Adipose tissue (tissue), 3 donors: ENCODE measurements around the gene ZFYVE9. TPM values are rescaled to one million over a fixed set of nuclear protein-coding genes. Genes with fewer than 3 reads are reported as not detected.
"Not testable (repeated sequence)": the region's sequence is repeated elsewhere in the genome, so short reads cannot be mapped to it uniquely, and the experiment has no call there.

Experiments
- H3K27ac ChIP-seq: one replicate; pipeline ENCODE4 v1.5.1; 2013; ENCODE audit warnings: low read depth, low read length
- WGBS, 3 donors: extraction: QIAGEN DNeasy Blood & Tissue Kit; methylation state at CpG; one replicate each; pipeline ENCODE4 v1.1.7; 2013; 5-methylcytosine and 5-hydroxymethylcytosine counted together
- polyA plus RNA-seq, 3 donors: library from polyadenylated mRNA; stranded (reverse); fragments of 200-250 nt; gene quantifications; one replicate each; pipeline ENCODE4 v1.2.3, GENCODE V29; 2013
- donor health status: healthy with polysubstance abuse.
- donor health status: Bipolar disorder and iron deficiency.
- donor health status: healthy.

ZFYVE9 gene, protein sequence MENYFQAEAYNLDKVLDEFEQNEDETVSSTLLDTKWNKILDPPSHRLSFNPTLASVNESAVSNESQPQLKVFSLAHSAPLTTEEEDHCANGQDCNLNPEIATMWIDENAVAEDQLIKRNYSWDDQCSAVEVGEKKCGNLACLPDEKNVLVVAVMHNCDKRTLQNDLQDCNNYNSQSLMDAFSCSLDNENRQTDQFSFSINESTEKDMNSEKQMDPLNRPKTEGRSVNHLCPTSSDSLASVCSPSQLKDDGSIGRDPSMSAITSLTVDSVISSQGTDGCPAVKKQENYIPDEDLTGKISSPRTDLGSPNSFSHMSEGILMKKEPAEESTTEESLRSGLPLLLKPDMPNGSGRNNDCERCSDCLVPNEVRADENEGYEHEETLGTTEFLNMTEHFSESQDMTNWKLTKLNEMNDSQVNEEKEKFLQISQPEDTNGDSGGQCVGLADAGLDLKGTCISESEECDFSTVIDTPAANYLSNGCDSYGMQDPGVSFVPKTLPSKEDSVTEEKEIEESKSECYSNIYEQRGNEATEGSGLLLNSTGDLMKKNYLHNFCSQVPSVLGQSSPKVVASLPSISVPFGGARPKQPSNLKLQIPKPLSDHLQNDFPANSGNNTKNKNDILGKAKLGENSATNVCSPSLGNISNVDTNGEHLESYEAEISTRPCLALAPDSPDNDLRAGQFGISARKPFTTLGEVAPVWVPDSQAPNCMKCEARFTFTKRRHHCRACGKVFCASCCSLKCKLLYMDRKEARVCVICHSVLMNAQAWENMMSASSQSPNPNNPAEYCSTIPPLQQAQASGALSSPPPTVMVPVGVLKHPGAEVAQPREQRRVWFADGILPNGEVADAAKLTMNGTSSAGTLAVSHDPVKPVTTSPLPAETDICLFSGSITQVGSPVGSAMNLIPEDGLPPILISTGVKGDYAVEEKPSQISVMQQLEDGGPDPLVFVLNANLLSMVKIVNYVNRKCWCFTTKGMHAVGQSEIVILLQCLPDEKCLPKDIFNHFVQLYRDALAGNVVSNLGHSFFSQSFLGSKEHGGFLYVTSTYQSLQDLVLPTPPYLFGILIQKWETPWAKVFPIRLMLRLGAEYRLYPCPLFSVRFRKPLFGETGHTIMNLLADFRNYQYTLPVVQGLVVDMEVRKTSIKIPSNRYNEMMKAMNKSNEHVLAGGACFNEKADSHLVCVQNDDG (N-terminal part only)
- polyA plus RNA-seq: 10 to 100 TPM in 2 of 3 donors, 1 to 10 TPM in 1; 7.4 to 13.4 (median 10.1) TPM

- 1% methylated on average over 35 to 72 of the region's 72 CpGs for WGBS, 3 donors
- H3K27ac ChIP-seq: peak within 1 kb of the TSS; percentile 83
Measured at GRCh38 chr1:52141513-52142219, at the start of gene ZFYVE9. TSS of gene ZFYVE9 (plus strand) at chr1:52142089. CDS start at chr1:52233207, 91,118 bp downstream.

GRCh38 chr1:52094300-52094699 is 47.6 kb upstream of the ZFYVE9 start:
- WGBS, 3 donors: 84 to 94% (median 89%) methylated on average over 7 of the region's 7 CpGs
- H3K27ac ChIP-seq: not testable (repeated sequence)

DNA sequence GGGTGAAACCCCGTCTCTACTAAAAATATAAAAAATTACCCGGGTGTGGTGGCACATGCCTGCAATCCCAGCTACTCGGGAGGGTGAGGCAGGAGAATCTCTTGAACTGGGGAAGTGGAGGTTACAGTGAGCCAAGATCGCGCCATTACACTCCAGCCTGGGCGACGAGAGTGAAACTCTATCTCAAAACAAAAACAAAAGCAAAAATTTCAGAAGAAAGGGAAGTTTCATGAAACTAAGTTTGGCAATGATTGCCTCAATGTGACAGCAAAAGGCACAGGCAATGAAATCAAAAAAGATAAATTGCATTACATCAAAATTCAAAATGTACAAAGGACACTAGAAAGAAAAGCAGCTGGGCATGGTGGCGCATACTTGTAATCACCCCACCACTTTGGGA is 45.7 kb upstream of the ZFYVE9 start:
- no peak overlapping the region for H3K27ac ChIP-seq
- 65 to 79% (median 67%) methylated on average over 8 of the region's 8 CpGs for WGBS, 3 donors

DNA sequence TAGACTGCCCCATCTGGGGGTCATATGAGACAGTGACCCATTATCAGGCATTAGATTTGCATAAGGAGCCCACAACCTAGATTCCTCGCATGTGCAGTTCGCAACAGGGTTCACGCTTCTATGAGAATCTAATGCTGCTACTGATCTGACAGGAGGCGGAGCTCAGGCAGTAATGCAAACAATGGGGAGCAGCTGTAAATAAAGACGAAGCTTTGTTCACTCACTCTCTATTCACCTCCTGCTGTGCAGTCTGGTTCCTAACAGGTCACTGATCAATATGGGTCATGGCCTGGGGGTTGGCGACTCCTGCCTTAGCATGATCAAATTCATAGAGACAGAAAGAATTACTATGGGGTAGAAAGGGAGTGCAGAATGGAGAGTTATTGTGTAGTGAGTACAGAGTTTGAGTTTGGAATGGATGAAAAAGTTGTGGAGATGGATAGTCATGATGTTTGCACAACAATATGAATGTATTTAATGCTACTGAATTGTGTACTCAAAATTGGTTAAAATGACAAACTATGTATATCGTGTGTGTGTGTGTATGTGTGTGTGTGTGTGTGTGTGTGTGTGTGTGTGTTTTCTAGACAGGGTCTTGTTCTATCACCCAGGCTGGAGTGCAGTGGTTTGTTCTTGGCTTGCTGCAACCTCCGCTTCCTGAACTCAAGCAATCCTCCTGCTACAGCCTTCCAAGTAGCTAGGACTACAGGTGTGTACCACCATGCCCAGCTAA is 43.6 kb upstream of the ZFYVE9 start:
- 38 to 70% (median 67%) methylated on average over 8 of the region's 8 CpGs for WGBS, 3 donors
- no peak overlapping the region for H3K27ac ChIP-seq

DNA sequence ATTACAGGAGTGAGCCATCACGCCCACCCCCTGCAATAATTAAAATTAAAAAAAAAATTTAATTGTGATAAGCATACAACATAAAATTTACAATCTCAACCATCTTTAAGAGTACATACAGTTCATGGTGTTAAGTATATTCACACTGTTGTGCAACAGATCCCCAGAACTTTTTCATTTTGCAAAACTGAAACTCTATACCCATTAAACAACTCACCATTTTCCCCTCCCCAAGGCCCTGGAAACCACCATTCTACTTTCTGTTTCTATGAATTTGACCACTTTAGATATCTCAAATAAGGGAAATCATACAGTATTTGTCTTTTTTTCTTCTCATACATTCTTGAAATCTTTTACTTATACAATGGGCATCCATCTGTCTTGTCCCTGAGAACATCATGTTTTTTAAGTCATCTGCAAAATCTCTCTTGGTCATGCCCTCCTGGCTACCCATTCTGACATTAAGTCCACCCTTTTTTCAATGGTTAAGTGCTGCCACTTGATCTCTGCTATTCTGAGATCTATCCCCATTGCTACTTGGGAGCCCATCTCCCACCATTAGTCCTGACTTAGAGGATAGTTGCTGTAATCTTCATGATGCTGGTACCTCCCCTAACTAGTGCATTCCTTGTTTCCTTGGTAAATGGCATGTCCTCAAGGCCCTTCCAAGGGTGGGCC is 39.4 kb upstream of the ZFYVE9 start:
- WGBS, 3 donors: 92 to 100% (median 96%) methylated on average over 1 of the region's 1 CpG

GRCh38 chr1:52111492-52111891 is 30.4 kb upstream of the ZFYVE9 start:
- no peak overlapping the region for H3K27ac ChIP-seq

More for the DNA sequence above, 39.4 kb upstream of the ZFYVE9 start:
- H3K27ac ChIP-seq: no peak overlapping the region

DNA sequence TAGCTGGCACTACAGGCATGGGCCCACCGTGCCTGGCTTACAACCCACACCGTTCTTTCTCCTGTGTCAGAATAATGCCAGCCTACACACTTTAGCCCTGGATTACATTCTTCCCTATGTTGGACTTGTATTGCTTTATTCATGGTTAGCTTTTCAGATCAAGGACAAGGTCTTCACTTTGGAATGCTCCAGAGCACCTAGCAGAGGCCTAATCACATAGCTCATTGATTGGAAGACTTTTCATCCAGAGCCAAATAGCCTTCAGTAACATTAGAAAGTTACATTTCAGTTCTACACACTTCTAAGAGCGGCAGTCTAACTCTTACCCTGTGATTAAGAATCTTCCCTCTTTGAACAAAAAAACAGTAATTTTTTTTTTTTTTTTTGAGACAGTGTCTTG is 29.4 kb upstream of the ZFYVE9 start:
- no peak overlapping the region for H3K27ac ChIP-seq
- 35 to 94% (median 92%) methylated on average over 3 of the region's 3 CpGs for WGBS, 3 donors

- H3K27ac ChIP-seq: no peak overlapping the region
- 50 to 73% (median 71%) methylated on average over 12 of the region's 12 CpGs for WGBS, 3 donors
Measured at GRCh38 chr1:52119301-52120079, 22.4 kb upstream of the ZFYVE9 start.

DNA sequence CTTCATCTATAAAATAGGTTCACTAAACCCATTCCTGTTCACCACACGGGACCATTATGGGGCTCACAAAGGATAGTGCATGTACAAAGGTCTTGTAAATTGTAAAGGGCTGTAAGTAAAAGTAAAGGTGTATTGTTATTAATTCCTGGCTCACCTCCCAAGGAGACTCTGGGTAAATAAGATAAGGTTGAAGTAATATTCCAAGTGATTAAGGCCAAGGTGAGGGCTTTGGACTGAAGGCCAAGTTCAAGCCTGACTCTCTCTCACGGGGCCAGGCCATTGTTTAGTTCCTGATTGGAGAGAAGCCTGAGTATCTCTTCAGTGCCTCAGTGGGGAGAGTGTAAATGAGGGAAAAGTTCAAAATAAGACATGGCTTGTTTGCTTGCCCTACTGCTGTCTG is 19.5 kb upstream of the ZFYVE9 start:
- WGBS, 3 donors: 22 to 73% (median 61%) methylated on average over 2 of the region's 2 CpGs
- H3K27ac ChIP-seq: no peak overlapping the region

GRCh38 chr1:52123622-52124021 is 18.3 kb upstream of the ZFYVE9 start:
- 93 to 94% (median 94%) methylated on average over 6 of the region's 6 CpGs for WGBS, 3 donors
- no peak overlapping the region for H3K27ac ChIP-seq

DNA sequence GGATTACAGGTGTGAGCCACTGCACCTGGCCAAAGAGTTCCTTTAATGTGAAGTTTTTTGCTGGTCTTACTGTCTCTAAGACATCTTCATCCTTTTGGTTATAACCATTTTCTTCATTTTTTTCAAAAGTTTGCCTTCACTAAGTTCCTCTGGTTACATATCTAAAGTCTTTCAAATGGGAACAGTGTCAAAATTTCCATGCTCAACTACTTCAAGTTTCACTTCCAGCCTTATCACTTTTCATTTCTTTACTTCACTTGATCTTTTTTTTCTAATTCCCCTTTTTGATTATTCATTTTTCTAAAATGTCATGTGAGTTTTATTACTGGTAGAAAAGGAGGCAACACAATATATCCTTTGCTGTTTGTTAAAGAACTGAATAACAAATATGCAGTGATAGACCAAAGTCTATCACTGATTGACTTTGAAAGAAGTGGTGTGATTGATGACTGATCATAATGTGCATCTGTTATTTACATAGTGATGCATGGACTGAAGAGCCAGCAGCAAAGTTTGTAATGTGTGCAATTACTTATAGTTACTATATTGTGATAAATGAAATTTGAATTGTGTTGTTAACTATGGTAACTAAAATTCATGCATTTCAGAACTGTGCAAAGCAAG is 16.0 kb upstream of the ZFYVE9 start:
- H3K27ac ChIP-seq: no peak overlapping the region

GRCh38 chr1:52127181-52128180 is 14.4 kb upstream of the ZFYVE9 start:
- 26 to 33% (median 30%) methylated on average over 5 of the region's 5 CpGs for WGBS, 3 donors
- no peak overlapping the region for H3K27ac ChIP-seq

DNA sequence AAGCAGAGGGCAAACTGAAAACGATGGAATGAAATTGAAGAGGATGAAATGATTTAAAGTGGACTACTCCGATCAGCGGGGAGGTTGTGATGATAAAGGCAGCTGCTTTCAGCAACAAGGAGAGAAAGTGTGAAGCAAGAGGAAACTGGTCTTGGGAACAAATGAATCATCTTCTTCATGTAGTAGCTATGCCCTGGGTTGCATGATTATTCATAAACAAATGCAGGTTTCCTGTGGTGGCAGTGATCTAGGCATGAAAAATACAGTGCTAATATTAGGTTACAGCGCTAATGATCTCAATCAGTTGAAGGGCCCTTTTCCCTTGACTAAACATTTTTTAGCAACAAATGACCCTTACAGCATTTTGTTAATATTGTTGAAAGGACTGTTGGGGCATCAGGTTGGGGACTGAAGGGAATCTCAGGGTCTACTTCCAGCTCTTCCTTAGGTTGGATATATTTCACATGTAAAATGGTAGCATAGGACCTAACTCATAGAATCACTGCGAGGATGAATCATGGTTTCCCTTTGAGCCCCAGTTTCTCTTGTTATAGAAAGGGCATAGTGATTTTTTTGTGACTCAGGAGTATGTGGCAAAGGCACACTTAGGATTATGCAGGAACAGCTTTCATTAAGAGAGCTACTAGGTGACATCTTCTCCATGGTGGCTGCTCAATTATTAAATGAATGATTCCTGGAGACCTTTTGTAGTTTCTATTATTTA is 1.9 kb upstream of the ZFYVE9 start:
- H3K27ac ChIP-seq: no peak overlapping the region
- WGBS, 3 donors: 55 to 86% (median 65%) methylated on average over 5 of the region's 5 CpGs
